ENCODE results near the gene ETV7. TPM values are rescaled to one million over a fixed set of nuclear protein-coding genes. Genes with fewer than 3 reads are reported as not detected.

ETV7 gene
- total and polyA plus RNA-seq, 2 of the 13 experiments (the other 11 are each of a cell fraction or from before 2014, with no cell fraction given): not detected

DNA sequence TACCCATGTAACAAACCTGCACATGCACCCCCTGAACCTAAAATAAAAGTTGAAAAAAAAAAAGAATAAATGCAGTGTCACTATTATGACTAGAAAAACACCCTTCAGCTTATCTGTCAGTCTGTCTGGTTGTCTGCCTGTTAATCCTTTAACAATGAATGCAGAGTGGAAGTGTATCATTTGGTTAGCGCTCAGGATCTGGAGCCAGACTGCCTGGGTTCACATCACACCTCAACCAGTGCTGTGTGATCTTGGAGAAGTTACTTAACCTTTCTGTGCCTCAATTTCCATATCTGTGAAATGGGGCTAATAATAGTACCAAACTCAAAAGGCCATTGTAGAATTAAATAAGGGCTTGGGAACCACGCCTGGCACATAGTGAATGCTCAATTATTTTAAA is 16.8 kb downstream of the ETV7 start:
- no peak for TF ChIP-seq SOX5 (CRISPR knock-in tag; IDR thresholded peaks at IDR 0.05; ENCODE audit: borderline replicate concordance)
- 0 out of 2 replicates have a peak, but pooled peaks have one; percentile 32 for TF ChIP-seq ZNF629 (CRISPR knock-in tag; conservative IDR thresholded peaks at IDR 0.05)
- H3K4me1 ChIP-seq (ENCODE audit: insufficient read depth, low read length): no peaks in the 10 kb centered on the region
- H3K27me3 ChIP-seq (ENCODE audit: control insufficient read depth in 1 of 2, insufficient read depth in 2 of 2, low read length in 2 of 2): peaks cover 3 to 42% of the 10 kb centered on the region in 2 experiments
- no peaks in the 10 kb centered on the region for H3K79me2 ChIP-seq (ENCODE audit: insufficient read depth, low read length)
- no peak overlapping the region for H3K9ac ChIP-seq (ENCODE audit: insufficient read depth, low read depth, low read length)
- ChIA-PET POLR2A (no interaction called here), CTCF (ENCODE audit: low intra/inter-chr PET ratio, low total read pairs) (no interaction called here)
- ATAC-seq: no peak
- BruUV-seq (replicated peaks): no TSS peak
- no peak overlapping the region for H3K27ac ChIP-seq (ENCODE audit: extremely low read length, insufficient read depth, low read length)
- no peaks in the 10 kb centered on the region for H4K20me1 ChIP-seq (ENCODE audit: insufficient read depth, low read length)
- H3K4me3 ChIP-seq (replicated peaks in 1 of 3; ENCODE audit: insufficient read depth in 1 of 3, low read depth in 2 of 3, low read length in 3 of 3): no peak overlapping the region
- 33% methylated on average over 2 of the region's 2 CpGs for WGBS (ENCODE audit: low lambda C conversion rate)
- no peak for FAIRE-seq
- in situ Hi-C loops (cut with HindIII; ENCODE audit: extremely low pct_ligation_motif_present, low pct_unique_long_range_greater_than_20kb): no loop called here
- H3K9me3 ChIP-seq (ENCODE audit: low read length): no peaks in the 10 kb centered on the region
- DNase-seq (ENCODE audit: low spot score): no peak
- no peak overlapping the region for H2AFZ ChIP-seq (ENCODE audit: low read length)
- intact Hi-C loops (cut with micrococcal nuclease; ENCODE audit: unreplicated experiment): no loop called here
- no peaks in the 10 kb centered on the region for H3K36me3 ChIP-seq (replicated peaks in 1 of 2; ENCODE audit: control insufficient read depth in 1 of 2, insufficient read depth in 2 of 2, low read length in 2 of 2)
- no peak overlapping the region for H3K4me2 ChIP-seq (ENCODE audit: low read depth, low read length)

DNA sequence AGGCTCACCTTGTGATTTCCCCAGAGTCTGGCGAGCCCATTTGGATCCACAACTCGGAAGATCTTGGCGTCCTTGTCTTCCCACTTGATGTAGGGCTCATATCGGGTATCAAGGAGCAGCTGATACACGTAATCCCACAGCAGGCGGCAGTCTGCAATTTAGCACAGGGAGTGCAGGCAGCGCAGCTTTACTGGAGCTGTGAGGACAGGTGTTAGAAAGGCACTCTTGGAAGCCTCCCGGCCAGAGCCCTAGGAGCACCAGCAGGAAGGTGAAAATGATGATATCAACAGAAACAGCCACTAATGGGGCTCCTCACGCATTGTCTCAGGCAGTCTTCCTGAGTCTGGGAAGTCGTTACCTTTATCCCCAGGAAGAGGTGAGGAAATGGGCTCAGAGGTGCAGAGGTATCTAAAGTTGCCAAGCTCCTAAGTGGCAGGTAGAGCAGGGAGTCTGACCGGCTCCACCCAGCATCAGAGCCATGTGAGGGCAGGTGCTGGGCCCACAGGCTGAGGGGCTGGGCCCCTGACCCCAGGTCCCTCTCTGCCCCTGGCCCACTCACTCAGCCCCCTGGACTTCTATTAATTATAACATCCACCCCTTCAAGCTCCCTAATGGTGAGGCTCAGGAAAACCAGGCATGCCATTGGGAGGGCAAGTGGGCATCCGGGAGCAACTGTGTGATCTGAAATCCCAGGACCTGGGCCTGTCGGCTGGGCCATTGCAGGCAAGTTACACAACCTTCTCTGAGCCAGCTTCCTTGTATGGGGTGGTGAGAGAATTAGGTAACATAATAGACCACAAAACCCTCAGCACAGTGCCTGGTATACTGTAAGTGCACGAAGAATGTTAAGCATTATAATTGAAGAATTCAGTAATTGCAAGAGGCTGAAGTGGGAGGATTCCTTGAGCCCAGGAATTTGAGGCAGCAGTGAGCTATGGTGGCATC is 18.3 kb downstream of the ETV7 start:
- TF ChIP-seq RXRA (CRISPR knock-in tag; IDR thresholded peaks at IDR 0.05) (no peak), NFKB2 (CRISPR knock-in tag; IDR thresholded peaks at IDR 0.05; ENCODE audit: borderline replicate concordance) (no peak), HHEX (CRISPR knock-in tag; IDR thresholded peaks at IDR 0.05) (no peak), ZNF143 (CRISPR knock-in tag; IDR thresholded peaks at IDR 0.05) (no peak), ZBTB7A (CRISPR knock-in tag; IDR thresholded peaks at IDR 0.05) (no peak), SNRNP70 (IDR thresholded peaks at IDR 0.05; ENCODE audit: low read depth, low read length) (no peak)
- Histone ChIP-seq H3K79me2 (ENCODE audit: insufficient read depth, low read length) (no peaks in the 10 kb centered on the region), H3K4me2 (ENCODE audit: low read depth, low read length) (no peak overlapping the region), H2AFZ (ENCODE audit: low read length) (no peak overlapping the region), H3K9ac (ENCODE audit: insufficient read depth, low read depth, low read length) (no peak overlapping the region), H3K9me3 (ENCODE audit: low read length) (no peaks in the 10 kb centered on the region), H3K36me3 (replicated peaks in 1 of 2; ENCODE audit: control insufficient read depth in 1 of 2, insufficient read depth in 2 of 2, low read length in 2 of 2) (no peaks in the 10 kb centered on the region), H3K27ac (ENCODE audit: extremely low read length, insufficient read depth, low read length) (no peak overlapping the region), H3K27me3 (ENCODE audit: control insufficient read depth in 1 of 2, insufficient read depth in 2 of 2, low read length in 2 of 2) (peaks cover 5 to 32% of the 10 kb centered on the region in 2 experiments), H3K4me1 (ENCODE audit: insufficient read depth, low read length) (peaks cover 9% of the 10 kb centered on the region), H4K20me1 (ENCODE audit: insufficient read depth, low read length) (no peaks in the 10 kb centered on the region), H3K4me3 (replicated peaks in 1 of 3; ENCODE audit: insufficient read depth in 1 of 3, low read depth in 2 of 3, low read length in 3 of 3) (no peak overlapping the region)
- no peak for ATAC-seq
- intact Hi-C loops (cut with micrococcal nuclease; ENCODE audit: unreplicated experiment) (no loop called here), in situ Hi-C loops (cut with HindIII; ENCODE audit: extremely low pct_ligation_motif_present, low pct_unique_long_range_greater_than_20kb) (no loop called here)
- 31% methylated on average over 14 of the region's 14 CpGs for WGBS (ENCODE audit: low lambda C conversion rate)
- ChIA-PET CTCF (ENCODE audit: low intra/inter-chr PET ratio, low total read pairs) (no interaction called here), POLR2A (no interaction called here)
- DNase-seq (ENCODE audit: low spot score): no peak
- no peak for FAIRE-seq
- no TSS peak for BruUV-seq (replicated peaks)
